Measurements from ENCODE around the gene ADGRV1. TPM values are rescaled to one million over a fixed set of nuclear protein-coding genes. Genes with fewer than 3 reads are reported as not detected.
A peak's percentile ranks its signal among the peaks of the same experiment; 100 is the strongest.

ADGRV1 gene
- polyA plus RNA-seq, 2 of the 4 experiments (the other 2 are of a cell fraction), result 0.70 to 3.7 TPM

DNA sequence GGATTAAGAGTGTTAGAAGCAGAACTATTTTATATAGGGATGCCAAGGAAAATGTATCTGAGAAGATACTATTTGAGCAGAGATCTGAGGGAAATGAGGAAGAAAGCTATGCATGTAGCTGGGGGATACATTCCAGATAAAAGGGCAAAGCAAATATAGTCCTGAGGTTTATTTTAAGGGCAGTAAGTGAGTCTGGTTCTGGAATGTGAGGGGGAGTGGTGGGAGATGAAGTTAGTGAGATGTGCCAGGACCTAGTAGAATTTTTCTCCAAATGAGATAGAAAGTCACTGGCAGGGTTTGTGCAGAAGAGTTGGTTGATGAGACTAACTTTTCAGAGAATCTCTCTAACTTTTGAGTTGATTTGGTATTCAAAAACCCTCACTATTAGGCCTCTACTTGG, 374.7 kb downstream of the ADGRV1 start:
- ChIA-PET CTCF (interaction anchor here (0.6 to 6.6 kb wide), 11 partner anchors 9 to 486 kb away, joined by 4 to 103 read pairs (median 9); partner anchors contain the start of gene ARRDC3), POLR2A (interaction anchor here (2.3 to 3.8 kb wide), 2 partner anchors 50 to 451 kb away, joined by 12 to 32 read pairs; partner anchors contain the start of gene ARRDC3)
- no peak overlapping the region for H3K4me3 ChIP-seq
- DNase-seq (ENCODE audit: low read depth in 1 of 2, low spot score in 1 of 2), result no peak
- peak overlapping the region; percentile 72 to 82 for H3K27ac ChIP-seq
- TF ChIP-seq POLR2AphosphoS2 (conservative IDR thresholded peaks at IDR 0.05; ENCODE audit: low read length) (no peak), GATA3 (IDR thresholded peaks at IDR 0.05; ENCODE audit: borderline replicate concordance) (no peak), HDAC2 (IDR thresholded peaks at IDR 0.05) (no peak), CHD2 (IDR thresholded peaks at IDR 0.05; ENCODE audit: low read length, partially characterized antibody) (no peak)
- no peak for FAIRE-seq
- peak overlapping the region; percentile 61; the same call in 1 of the 3 replicates for H3K4me2 ChIP-seq
- peaks cover 33% of the 10 kb centered on the region for H3K4me1 ChIP-seq
- H3K9me3 ChIP-seq, result peaks cover 6% of the 10 kb centered on the region; the same call in 1 of the 3 replicates
- ATAC-seq, result peak in 1 of 2 experiments; percentile 43; a peak in 2 of 6 replicates

DNA sequence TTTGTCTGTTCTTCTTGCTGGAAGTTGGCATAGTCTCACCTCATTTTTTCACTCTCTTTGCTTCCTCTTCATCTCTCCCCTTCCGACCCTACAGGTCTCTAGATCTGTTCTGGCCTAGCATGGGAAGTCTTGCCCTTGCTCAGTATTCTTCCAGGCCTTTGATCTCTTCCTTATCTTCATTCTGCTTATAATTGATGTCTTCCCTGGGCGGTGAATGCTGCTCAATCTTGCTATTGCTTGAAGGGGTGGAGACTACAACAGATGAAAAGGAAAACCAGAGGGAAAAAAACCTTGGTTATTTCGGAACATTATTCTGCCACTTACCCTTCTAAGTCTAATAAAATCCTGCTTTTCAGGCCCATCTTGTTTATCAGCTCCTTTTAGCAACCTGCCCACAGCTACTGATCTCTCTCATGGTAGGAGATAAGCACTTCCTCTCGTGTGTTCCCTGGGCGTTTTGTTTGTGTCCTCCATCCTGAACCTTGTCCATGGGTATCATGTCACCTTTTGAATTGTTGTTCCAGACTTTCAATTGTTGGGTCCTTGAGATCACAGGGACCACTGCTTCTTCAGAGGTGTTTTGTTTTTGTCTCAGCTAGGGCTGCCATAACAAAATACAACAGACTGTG, 375.6 kb downstream of the ADGRV1 start:
- no peak for DNase-seq (ENCODE audit: low read depth in 1 of 2, low spot score in 1 of 2)
- CTCF ChIA-PET, result interaction anchor here (0.8 to 6.6 kb wide), 4 partner anchors 11 to 451 kb away, joined by 3 to 103 read pairs (median 15); partner anchors contain the start of gene ARRDC3
- no peak overlapping the region for H3K4me3 ChIP-seq
- ATAC-seq, result no peak
- no peak for TF ChIP-seq CHD4 (IDR thresholded peaks at IDR 0.05; ENCODE audit: borderline replicate concordance)
- no peak for TF ChIP-seq E2F6 (IDR thresholded peaks at IDR 0.05; ENCODE audit: borderline replicate concordance, low read depth)
- TF ChIP-seq MYC (IDR thresholded peaks at IDR 0.05; ENCODE audit: borderline replicate concordance, low read length), result no peak
- no peak for TF ChIP-seq SMC3 (IDR thresholded peaks at IDR 0.05)
- TF ChIP-seq CHD2 (IDR thresholded peaks at IDR 0.05; ENCODE audit: low read length, partially characterized antibody), result no peak
- TF ChIP-seq, protein P1, sequence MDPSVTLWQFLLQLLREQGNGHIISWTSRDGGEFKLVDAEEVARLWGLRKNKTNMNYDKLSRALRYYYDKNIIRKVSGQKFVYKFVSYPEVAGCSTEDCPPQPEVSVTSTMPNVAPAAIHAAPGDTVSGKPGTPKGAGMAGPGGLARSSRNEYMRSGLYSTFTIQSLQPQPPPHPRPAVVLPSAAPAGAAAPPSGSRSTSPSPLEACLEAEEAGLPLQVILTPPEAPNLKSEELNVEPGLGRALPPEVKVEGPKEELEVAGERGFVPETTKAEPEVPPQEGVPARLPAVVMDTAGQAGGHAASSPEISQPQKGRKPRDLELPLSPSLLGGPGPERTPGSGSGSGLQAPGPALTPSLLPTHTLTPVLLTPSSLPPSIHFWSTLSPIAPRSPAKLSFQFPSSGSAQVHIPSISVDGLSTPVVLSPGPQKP (IDR thresholded peaks at IDR 0.05; ENCODE audit: low read depth, low read length), result no peak
- TF ChIP-seq JUN (IDR thresholded peaks at IDR 0.05), result no peak
- TF ChIP-seq CBX8 (IDR thresholded peaks at IDR 0.05), result no peak
- no peak for TF ChIP-seq ZFP36 (IDR thresholded peaks at IDR 0.05; ENCODE audit: borderline replicate concordance, partially characterized antibody)
- TF ChIP-seq NR3C1 (IDR thresholded peaks at IDR 0.05), result no peak
- no peak for TF ChIP-seq SREBF2 (IDR thresholded peaks at IDR 0.05)
- TF ChIP-seq RFX5 (IDR thresholded peaks at IDR 0.05), result no peak
- POLR2A ChIA-PET, result interaction anchor here (0.5 to 3.8 kb wide), 3 partner anchors 447 to 450 kb away, joined by 5 to 32 read pairs (median 5); partner anchors contain the start of gene ARRDC3
- 93% methylated on average over 5 of the region's 5 CpGs for WGBS (ENCODE audit: missing lambda C conversion rate)
- H3K4me1 ChIP-seq, result peaks cover 34% of the 10 kb centered on the region
- FAIRE-seq, result no peak
- peak overlapping the region; percentile 72 to 82 for H3K27ac ChIP-seq
- H3K4me2 ChIP-seq, result no peak overlapping the region
- H3K9me3 ChIP-seq, result peaks cover 6% of the 10 kb centered on the region; the same call in 1 of the 3 replicates

DNA sequence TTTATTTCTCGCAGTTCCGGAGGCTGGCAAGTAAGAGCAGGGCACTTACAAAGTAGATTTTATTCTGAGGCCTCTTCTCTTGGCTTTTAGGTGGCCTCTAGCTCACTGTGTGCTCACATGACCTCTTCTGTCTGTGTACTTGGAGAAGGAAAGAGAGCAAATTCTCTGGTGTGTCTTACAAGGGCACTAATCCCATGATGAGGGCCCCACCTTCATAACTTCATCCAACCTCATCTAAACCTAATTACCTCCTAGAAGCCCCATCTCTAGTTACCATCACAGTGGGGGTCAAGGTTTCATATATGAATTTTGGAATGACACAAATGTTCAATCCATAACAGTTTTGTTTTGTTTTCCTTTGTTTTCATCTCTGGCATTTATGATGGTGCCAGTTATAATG, 376.1 kb downstream of the ADGRV1 start:
- POLR2A ChIA-PET, result interaction anchor here (1.3 kb wide), 1 partner anchor 448 kb away, joined by 5 read pairs; the partner anchor contains the start of gene ARRDC3
- Histone ChIP-seq H3K4me2 (no peak overlapping the region), H3K9me3 (peaks cover 6% of the 10 kb centered on the region; the same call in 1 of the 3 replicates), H3K4me1 (peaks cover 39% of the 10 kb centered on the region), H3K4me3 (no peak overlapping the region), H3K27ac (peak overlapping the region; percentile 72 to 82; a peak in 4 of 6 replicates)
- TF ChIP-seq NPAS2 (CRISPR knock-in tag; IDR thresholded peaks at IDR 0.05; ENCODE audit: borderline replicate concordance) (no peak), NR3C1 (IDR thresholded peaks at IDR 0.05) (no peak), ZC3H11A (IDR thresholded peaks at IDR 0.05) (no peak), GATA3 (IDR thresholded peaks at IDR 0.05; ENCODE audit: borderline replicate concordance) (no peak), POLR2A (IDR thresholded peaks at IDR 0.05; ENCODE audit: low read length) (no peak), CTCF (IDR thresholded peaks at IDR 0.05) (no peak), FOXS1 (CRISPR knock-in tag; IDR thresholded peaks at IDR 0.05) (no peak), JUNB (IDR thresholded peaks at IDR 0.05) (no peak), MYC (IDR thresholded peaks at IDR 0.05; ENCODE audit: borderline replicate concordance, low read length) (no peak), MAZ (IDR thresholded peaks at IDR 0.05; ENCODE audit: borderline replicate concordance, low read depth, low read length) (no peak), FOSL2 (IDR thresholded peaks at IDR 0.05) (no peak), FOSL2 (CRISPR knock-in tag; IDR thresholded peaks at IDR 0.05) (no peak)
- CTCF ChIA-PET, result interaction anchor here (0.7 to 6.6 kb wide), 5 partner anchors 12 to 450 kb away, joined by 3 to 103 read pairs (median 6); partner anchors contain the start of gene ARRDC3
- DNase-seq (ENCODE audit: low read depth in 1 of 2, low spot score in 1 of 2) (no peak), ATAC-seq (no peak), FAIRE-seq (no peak)
- 93% methylated on average over 2 of the region's 2 CpGs for WGBS (ENCODE audit: missing lambda C conversion rate)
